Measurements from ENCODE around the gene CPNE7.
"Not testable (repeated sequence)": the region's sequence is repeated elsewhere in the genome, so short reads cannot be mapped to it uniquely, and the experiment has no call there.

The CPNE7 gene

GRCh38 chr16:89634463-89635385 is 59.2 kb downstream of the CPNE7 start:
- DNase-seq, result not testable (repeated sequence)

GRCh38 chr16:89636663-89637062 is 61.1 kb downstream of the CPNE7 start:
- DNase-seq, result no peak

DNA sequence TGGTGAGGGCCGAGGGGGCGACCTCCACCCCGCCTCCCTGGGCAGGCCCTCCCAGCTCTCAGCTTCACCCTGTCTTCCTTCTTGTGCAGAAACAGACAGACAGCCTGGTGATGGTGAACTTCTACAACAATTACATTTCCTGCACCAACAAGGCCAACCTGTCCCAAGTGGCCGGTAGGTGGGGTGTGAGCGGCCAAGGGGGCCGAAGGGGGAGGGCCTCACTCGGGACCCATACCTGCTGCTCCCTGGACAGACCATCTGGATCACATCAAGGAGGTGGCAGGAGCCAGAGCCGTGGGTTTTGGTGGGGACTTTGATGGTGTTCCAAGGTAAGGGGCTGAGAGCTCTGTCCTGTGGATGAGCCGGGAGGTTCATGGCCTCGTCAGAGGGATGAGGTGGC is 61.8 kb downstream of the CPNE7 start:
- DNase-seq, result no peak

- DNase-seq, result no peak
Measured at GRCh38 chr16:89638455-89638854, 62.9 kb downstream of the CPNE7 start.

- no peak for DNase-seq
Measured at GRCh38 chr16:89639385-89639784, 63.8 kb downstream of the CPNE7 start.

GRCh38 chr16:89641458-89642119 is 66.0 kb downstream of the CPNE7 start:
- no peak for DNase-seq

- DNase-seq, result no peak
Measured at GRCh38 chr16:89642574-89642973, 67.0 kb downstream of the CPNE7 start.

GRCh38 chr16:89643769-89644300 is 68.3 kb downstream of the CPNE7 start:
- no peak for DNase-seq

GRCh38 chr16:89645122-89645521 is 69.6 kb downstream of the CPNE7 start:
- no peak for DNase-seq

GRCh38 chr16:89646270-89646669 is 70.7 kb downstream of the CPNE7 start:
- no peak for DNase-seq

All from NCI-H1436 (cell line).